Nephron progenitor cell (in vitro differentiated cells): ENCODE data around the gene TECPR2.

ENCODE experiments used
- DNase-seq: peaks from one replicate; pipeline ENCODE4 v3.0.0; 2021
- H3K27ac Mint-ChIP-seq: 2 replicates; pipeline ENCODE4 v1.8.0; 2021; ENCODE audit warnings: mild to moderate bottlenecking, moderate library complexity, mixed read lengths
- H3K27me3 Mint-ChIP-seq: 2 replicates; pipeline ENCODE4 v1.8.0; 2021; ENCODE audit warnings: mild to moderate bottlenecking, low read depth, mixed read lengths; ENCODE audit not compliant: poor library complexity
- H3K36me3 Mint-ChIP-seq: 2 replicates; pipeline ENCODE4 v1.8.0; 2021; ENCODE audit warnings: low read depth, mixed read lengths
- H3K4me1 Mint-ChIP-seq: 2 replicates; pipeline ENCODE4 v1.8.0; 2021; ENCODE audit warnings: mixed read lengths
- H3K4me3 Mint-ChIP-seq: 2 replicates; pipeline ENCODE4 v1.8.0; 2021; ENCODE audit warnings: mild to moderate bottlenecking, moderate library complexity, mixed read lengths
- H3K9me3 Mint-ChIP-seq: 2 replicates; pipeline ENCODE4 v1.8.0; 2021; ENCODE audit warnings: mild to moderate bottlenecking, moderate library complexity, mixed read lengths
- CTCF ChIP-seq: fragments of 200-600 bp; sonication (generic); IDR thresholded peaks from 2 replicates; pipeline ENCODE4 v1.5.0; 2021; ENCODE audit warnings: antibody characterized with exemption

TECPR2 gene

GRCh38 chr14:102362545-102363181 is at the start of gene TECPR2, which contains the start of gene CINP:
Gene TECPR2 (plus strand): TSS chr14:102362941. CDS start chr14:102376722, 13,781 bp downstream.
Gene CINP (minus strand): TSS chr14:102362890. CDS start chr14:102362851, 39 bp downstream.
- H3K4me3 Mint-ChIP-seq, result peak within 1 kb of the TSS; percentile 94
- no peaks in the 10 kb centered on the region for H3K9me3 Mint-ChIP-seq
- no peaks in the 10 kb centered on the region for H3K27me3 Mint-ChIP-seq
- peaks cover 15% of the 10 kb centered on the region for H3K4me1 Mint-ChIP-seq
- peak; percentile 99 for DNase-seq
- peak within 1 kb of the TSS; percentile 75 for H3K27ac Mint-ChIP-seq
- H3K36me3 Mint-ChIP-seq, result peaks cover 8% of the 10 kb centered on the region
- no peak for TF ChIP-seq CTCF

GRCh38 chr14:102314242-102315011 is 48.3 kb upstream of the TECPR2 start:
- Mint-ChIP-seq H3K27me3 (peaks cover 15% of the 10 kb centered on the region), H3K27ac (no peak overlapping the region), H3K4me1 (peaks cover 52% of the 10 kb centered on the region), H3K9me3 (no peaks in the 10 kb centered on the region), H3K4me3 (peak overlapping the region; percentile 92), H3K36me3 (no peaks in the 10 kb centered on the region)
- DNase-seq, result peak; percentile 83
- TF ChIP-seq CTCF, result peak; percentile 97

- Mint-ChIP-seq H3K4me3 (peak overlapping the region; percentile 92), H3K9me3 (no peaks in the 10 kb centered on the region), H3K27ac (no peak overlapping the region), H3K36me3 (no peaks in the 10 kb centered on the region), H3K27me3 (peaks cover 15% of the 10 kb centered on the region), H3K4me1 (peaks cover 54% of the 10 kb centered on the region)
- no peak for TF ChIP-seq CTCF
- no peak for DNase-seq
These were observed 47.6 kb upstream of the TECPR2 start for GRCh38 chr14:102315121-102315520.

- Mint-ChIP-seq H3K36me3 (no peaks in the 10 kb centered on the region), H3K9me3 (no peaks in the 10 kb centered on the region), H3K4me3 (peak overlapping the region; percentile 92), H3K27me3 (peaks cover 15% of the 10 kb centered on the region), H3K27ac (peak overlapping the region; percentile 94), H3K4me1 (peaks cover 64% of the 10 kb centered on the region)
- peak; percentile 24 for DNase-seq
- no peak for TF ChIP-seq CTCF
These were observed 46.4 kb upstream of the TECPR2 start for GRCh38 chr14:102316338-102316742.

- peaks cover 15% of the 10 kb centered on the region for H3K27me3 Mint-ChIP-seq
- H3K36me3 Mint-ChIP-seq, result peaks cover 4% of the 10 kb centered on the region
- H3K4me1 Mint-ChIP-seq, result peaks cover 64% of the 10 kb centered on the region
- peak; percentile 60 for TF ChIP-seq CTCF
- H3K9me3 Mint-ChIP-seq, result no peaks in the 10 kb centered on the region
- H3K4me3 Mint-ChIP-seq, result peak overlapping the region; percentile 92
- DNase-seq, result peak; percentile 98
- H3K27ac Mint-ChIP-seq, result peak overlapping the region; percentile 94
These were observed 45.8 kb upstream of the TECPR2 start for GRCh38 chr14:102316743-102317563.
